SK-N-SH (cell line): ENCODE data around the gene VASN.

Source experiments
- CHD2 ChIP-seq: fragments of 150-350 bp; IDR thresholded peaks from 2 replicates; pipeline ENCODE4 v1.6.1; 2018; ENCODE audit warnings: low read length; ENCODE audit not compliant: partially characterized antibody
- EP300 ChIP-seq, 2 experiments: IDR thresholded peaks; 2 replicates each; pipeline versions ENCODE4 v1.4.0 to v1.6.1; 2012; ENCODE audit warnings: borderline replicate concordance in 1 of 2, low read depth in 1 of 2, low read length in 1 of 2
- FOXJ3 ChIP-seq: sonication (generic); formaldehyde crosslinking; IDR thresholded peaks from 2 replicates; pipeline ENCODE4 v1.5.1; 2020; ENCODE audit warnings: mild to moderate bottlenecking, missing genetic modification reagents
- FOXM1 ChIP-seq: IDR thresholded peaks from 2 replicates; pipeline ENCODE4 v1.4.0; 2012; ENCODE audit warnings: low read depth, mild to moderate bottlenecking
- POLR2AphosphoS5 ChIP-seq: IDR thresholded peaks from 2 replicates; pipeline ENCODE4 v1.6.1; 2012; ENCODE audit warnings: low read depth, low read length
- RAD21 ChIP-seq: IDR thresholded peaks from 2 replicates; pipeline ENCODE4 v1.6.1; 2012; ENCODE audit warnings: mild to moderate bottlenecking, low read length
- RFX5 ChIP-seq: IDR thresholded peaks from 2 replicates; pipeline ENCODE4 v1.6.1; 2012; ENCODE audit warnings: mild to moderate bottlenecking, improper control_type of control experiment, low read length
- SMC3 ChIP-seq: IDR thresholded peaks from 2 replicates; pipeline ENCODE4 v1.6.1; 2012; ENCODE audit warnings: low read depth, low read length, improper control_type of control experiment
- TCF12 ChIP-seq: IDR thresholded peaks from 2 replicates; pipeline ENCODE4 v1.4.0; 2012
- TF ChIP-seq, protein P1 (sequence below): IDR thresholded peaks from 2 replicates; pipeline ENCODE4 v1.6.1; 2012; ENCODE audit warnings: mild to moderate bottlenecking, low read depth, low read length, moderate library complexity
- TF ChIP-seq, protein P2 (sequence below): fragments of 200-600 bp; sonication (generic); IDR thresholded peaks from 2 replicates; pipeline ENCODE4 v1.6.1; 2017; ENCODE audit warnings: antibody characterized with exemption, mild to moderate bottlenecking, moderate library complexity

DNA sequence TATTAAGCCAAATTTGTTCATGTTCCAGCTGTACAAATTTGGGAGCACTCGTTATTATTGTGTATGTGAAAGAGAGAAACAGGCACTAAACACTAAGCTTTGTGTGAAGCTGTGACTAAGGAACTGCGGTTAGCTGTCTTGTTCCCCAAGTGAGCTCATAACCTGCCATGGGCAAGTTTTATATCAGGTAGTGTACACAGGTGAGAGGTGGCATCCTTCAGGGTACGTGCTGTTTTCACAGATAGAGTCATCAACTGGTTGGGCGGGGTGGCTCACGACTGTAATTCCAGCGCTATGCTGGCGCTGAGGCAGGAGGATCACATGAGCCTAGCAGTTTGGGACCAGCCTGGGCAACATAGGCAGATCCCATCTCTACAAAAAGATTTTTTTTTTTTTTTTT lies 56.9 kb downstream of the VASN start:
- TF ChIP-seq SMC3: no peak
- TF ChIP-seq, protein P1, sequence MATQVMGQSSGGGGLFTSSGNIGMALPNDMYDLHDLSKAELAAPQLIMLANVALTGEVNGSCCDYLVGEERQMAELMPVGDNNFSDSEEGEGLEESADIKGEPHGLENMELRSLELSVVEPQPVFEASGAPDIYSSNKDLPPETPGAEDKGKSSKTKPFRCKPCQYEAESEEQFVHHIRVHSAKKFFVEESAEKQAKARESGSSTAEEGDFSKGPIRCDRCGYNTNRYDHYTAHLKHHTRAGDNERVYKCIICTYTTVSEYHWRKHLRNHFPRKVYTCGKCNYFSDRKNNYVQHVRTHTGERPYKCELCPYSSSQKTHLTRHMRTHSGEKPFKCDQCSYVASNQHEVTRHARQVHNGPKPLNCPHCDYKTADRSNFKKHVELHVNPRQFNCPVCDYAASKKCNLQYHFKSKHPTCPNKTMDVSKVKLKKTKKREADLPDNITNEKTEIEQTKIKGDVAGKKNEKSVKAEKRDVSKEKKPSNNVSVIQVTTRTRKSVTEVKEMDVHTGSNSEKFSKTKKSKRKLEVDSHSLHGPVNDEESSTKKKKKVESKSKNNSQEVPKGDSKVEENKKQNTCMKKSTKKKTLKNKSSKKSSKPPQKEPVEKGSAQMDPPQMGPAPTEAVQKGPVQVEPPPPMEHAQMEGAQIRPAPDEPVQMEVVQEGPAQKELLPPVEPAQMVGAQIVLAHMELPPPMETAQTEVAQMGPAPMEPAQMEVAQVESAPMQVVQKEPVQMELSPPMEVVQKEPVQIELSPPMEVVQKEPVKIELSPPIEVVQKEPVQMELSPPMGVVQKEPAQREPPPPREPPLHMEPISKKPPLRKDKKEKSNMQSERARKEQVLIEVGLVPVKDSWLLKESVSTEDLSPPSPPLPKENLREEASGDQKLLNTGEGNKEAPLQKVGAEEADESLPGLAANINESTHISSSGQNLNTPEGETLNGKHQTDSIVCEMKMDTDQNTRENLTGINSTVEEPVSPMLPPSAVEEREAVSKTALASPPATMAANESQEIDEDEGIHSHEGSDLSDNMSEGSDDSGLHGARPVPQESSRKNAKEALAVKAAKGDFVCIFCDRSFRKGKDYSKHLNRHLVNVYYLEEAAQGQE: no peak
- TF ChIP-seq FOXJ3 (CRISPR knock-in tag): no peak
- TF ChIP-seq, protein P2, sequence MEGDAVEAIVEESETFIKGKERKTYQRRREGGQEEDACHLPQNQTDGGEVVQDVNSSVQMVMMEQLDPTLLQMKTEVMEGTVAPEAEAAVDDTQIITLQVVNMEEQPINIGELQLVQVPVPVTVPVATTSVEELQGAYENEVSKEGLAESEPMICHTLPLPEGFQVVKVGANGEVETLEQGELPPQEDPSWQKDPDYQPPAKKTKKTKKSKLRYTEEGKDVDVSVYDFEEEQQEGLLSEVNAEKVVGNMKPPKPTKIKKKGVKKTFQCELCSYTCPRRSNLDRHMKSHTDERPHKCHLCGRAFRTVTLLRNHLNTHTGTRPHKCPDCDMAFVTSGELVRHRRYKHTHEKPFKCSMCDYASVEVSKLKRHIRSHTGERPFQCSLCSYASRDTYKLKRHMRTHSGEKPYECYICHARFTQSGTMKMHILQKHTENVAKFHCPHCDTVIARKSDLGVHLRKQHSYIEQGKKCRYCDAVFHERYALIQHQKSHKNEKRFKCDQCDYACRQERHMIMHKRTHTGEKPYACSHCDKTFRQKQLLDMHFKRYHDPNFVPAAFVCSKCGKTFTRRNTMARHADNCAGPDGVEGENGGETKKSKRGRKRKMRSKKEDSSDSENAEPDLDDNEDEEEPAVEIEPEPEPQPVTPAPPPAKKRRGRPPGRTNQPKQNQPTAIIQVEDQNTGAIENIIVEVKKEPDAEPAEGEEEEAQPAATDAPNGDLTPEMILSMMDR: no peak
- no peak for TF ChIP-seq POLR2AphosphoS5
- no peak for TF ChIP-seq RAD21
- TF ChIP-seq TCF12: no peak
- no peak for TF ChIP-seq CHD2
- TF ChIP-seq RFX5: no peak
- TF ChIP-seq EP300 (IDR thresholded peaks at IDR 0.05; ENCODE audit: borderline replicate concordance in 1 of 2, low read depth in 1 of 2, low read length in 1 of 2): no peak
- no peak for TF ChIP-seq FOXM1
